GM19463 (cell line): ENCODE measurements around the gene TRIOBP.
"Not testable (repeated sequence)": the region's sequence is repeated elsewhere in the genome, so short reads cannot be mapped to it uniquely, and the experiment has no call there.

Experiments
- ATAC-seq: cut with Tn5 transposase; IDR thresholded peaks from one replicate; pipeline ENCODE4 v1.9.1; 2021; ENCODE audit warnings: mild to moderate bottlenecking, moderate library complexity; ENCODE audit not compliant: unreplicated experiment

The TRIOBP gene, protein sequence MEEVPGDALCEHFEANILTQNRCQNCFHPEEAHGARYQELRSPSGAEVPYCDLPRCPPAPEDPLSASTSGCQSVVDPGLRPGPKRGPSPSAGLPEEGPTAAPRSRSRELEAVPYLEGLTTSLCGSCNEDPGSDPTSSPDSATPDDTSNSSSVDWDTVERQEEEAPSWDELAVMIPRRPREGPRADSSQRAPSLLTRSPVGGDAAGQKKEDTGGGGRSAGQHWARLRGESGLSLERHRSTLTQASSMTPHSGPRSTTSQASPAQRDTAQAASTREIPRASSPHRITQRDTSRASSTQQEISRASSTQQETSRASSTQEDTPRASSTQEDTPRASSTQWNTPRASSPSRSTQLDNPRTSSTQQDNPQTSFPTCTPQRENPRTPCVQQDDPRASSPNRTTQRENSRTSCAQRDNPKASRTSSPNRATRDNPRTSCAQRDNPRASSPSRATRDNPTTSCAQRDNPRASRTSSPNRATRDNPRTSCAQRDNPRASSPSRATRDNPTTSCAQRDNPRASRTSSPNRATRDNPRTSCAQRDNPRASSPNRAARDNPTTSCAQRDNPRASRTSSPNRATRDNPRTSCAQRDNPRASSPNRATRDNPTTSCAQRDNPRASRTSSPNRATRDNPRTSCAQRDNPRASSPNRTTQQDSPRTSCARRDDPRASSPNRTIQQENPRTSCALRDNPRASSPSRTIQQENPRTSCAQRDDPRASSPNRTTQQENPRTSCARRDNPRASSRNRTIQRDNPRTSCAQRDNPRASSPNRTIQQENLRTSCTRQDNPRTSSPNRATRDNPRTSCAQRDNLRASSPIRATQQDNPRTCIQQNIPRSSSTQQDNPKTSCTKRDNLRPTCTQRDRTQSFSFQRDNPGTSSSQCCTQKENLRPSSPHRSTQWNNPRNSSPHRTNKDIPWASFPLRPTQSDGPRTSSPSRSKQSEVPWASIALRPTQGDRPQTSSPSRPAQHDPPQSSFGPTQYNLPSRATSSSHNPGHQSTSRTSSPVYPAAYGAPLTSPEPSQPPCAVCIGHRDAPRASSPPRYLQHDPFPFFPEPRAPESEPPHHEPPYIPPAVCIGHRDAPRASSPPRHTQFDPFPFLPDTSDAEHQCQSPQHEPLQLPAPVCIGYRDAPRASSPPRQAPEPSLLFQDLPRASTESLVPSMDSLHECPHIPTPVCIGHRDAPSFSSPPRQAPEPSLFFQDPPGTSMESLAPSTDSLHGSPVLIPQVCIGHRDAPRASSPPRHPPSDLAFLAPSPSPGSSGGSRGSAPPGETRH (N-terminal part only)

DNA sequence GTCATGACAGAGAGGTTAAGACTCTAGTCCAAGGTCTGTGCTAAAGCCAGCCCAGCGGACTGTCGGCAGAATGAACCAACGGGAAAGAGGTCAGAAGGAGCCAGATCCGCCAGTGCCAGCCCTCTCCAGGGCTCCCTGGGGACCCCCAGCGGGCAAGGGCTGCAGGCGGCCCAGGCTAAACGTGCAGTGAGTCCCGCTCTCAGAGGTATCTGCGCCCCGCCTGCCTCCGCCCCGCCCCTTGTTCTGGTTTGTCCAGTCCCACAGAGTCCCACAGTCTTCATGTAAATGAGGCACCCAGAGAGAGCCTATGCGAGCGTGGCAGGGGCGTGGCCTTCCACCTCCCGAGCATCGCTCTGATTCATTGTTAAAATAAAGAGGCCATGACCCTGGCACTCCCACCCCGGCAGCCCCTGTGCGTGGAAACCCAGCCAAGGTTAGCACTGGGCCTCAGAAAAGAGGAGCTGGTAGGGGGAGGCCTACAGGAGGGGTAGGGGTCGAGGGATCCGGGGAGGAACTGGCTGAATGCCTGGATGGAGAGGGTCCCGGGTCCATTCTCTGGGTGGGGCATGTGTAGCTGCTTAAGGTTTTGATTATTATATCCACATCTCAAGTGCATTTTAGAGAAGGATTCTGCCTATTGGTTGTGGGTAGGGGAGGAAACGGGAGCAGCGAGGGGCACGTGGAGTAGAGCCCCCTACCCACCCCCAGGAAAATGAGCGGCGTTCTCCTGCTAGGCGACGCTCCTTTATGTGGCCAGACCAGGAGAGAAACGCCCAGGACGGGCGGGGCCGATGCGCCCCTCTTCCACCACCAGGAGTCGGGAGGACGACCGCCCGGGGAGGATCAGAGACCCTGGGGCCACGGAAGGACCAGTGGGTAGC, at the start of gene TRIOBP:
TSS of gene TRIOBP (plus strand) at position 392 of the 881 bp plus-strand sequence. CDS start 4,318 bp downstream, outside the sequence.
- ATAC-seq: peak; percentile 98

DNA sequence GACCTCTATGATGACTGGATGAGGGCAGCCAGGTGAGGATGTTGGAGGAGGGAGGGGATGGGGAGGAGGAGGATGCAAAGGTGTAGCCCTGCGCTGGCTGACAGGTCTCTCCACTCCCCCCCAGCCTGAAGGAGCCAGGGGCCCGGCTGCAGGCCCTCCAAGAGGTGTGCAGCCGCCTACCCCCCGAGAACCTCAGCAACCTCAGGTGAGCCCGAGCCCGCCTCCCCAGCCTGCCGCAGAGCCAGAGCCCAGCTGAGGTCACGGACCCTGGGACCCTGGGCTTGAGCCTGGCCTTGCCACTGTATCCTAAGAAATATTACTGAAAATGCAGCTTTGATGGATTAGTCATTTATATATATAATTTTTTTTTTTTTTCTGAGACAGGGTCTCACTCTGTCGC, 49.5 kb upstream of the TRIOBP start:
- ATAC-seq: no peak

DNA sequence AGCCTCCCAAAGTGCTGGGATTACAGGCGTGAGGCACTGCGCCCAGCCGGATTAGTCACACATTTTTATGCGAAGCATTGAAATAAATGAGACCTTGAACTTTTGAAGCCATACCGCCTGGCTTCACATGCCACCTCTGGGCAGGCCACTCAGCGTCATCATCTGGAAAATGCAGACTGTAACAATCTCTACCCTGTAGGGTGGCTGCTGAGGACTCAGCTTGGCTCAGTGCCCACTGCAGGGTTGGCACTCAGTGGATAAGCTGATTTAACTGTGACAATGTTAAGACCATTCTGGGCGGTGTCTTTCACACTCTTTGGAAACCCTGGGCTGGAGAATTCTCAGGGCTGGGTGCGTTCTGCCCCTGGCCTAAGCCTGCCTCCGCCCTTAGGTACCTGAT, 48.9 kb upstream of the TRIOBP start:
- ATAC-seq: no peak

DNA sequence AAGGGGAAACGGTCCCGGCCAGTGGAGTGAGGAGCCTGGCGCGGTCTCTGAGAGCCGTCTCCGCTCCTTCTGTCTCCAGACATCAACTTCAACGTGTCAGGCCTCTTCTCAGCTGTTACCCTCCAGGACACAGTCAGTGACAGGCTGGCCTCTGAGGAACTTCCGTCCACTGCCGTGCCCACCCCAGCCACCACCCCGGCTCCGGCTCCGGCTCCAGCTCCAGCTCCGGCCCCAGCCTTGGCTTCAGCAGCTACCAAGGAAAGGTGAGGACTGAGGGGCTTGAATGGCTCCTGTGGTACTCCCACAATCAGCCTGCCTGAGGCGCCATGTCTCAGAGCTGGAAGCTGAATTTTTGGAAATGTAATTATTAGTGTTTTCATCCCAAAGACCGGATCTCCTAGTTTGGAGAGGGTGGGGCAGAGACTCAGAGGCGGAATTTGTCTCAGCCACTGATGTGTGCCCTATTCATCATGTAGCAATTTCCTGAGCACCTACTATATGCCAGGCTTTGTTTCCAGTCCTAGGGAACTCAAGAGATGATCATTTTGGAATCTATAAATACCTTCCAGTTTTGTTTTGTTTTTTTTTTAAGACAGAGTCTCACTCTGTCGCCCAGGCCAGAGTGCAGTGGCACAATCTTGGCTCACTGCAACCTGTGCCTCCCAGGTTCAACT, 46.2 kb upstream of the TRIOBP start:
- ATAC-seq: no peak

DNA sequence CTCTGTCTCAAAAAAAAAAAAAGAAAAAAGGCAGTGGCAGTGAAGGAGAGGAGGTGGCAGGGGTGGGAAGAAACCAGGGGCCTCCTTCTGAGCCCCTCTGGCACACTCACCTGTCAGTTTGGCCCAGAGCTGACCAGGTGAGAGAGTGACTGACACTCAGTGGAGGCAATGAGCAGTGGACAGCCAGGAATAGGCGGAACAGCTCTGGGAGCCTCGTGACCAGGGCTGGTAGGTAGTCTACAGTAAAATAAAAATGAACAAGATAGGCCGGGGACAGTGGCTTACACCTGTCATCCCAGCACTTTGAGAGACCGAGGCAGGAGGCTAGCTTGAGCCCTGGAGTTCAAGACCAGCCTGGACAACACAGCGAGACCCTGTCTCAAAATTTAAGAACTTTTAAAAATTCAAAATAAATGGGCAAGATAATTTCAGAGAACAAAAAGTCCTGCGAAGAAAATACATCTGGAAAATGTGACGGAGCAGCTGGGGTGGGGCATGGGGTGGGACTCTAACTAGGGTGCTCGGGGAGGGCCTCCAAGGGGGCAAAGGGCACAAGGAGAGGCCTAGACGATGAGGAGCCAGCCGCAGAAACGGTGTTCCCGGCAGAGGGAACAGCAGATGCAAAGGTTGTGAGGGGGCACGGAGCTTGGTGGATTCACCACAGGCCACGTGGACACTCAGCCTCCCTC, 42.1 kb upstream of the TRIOBP start:
- ATAC-seq: no peak

DNA sequence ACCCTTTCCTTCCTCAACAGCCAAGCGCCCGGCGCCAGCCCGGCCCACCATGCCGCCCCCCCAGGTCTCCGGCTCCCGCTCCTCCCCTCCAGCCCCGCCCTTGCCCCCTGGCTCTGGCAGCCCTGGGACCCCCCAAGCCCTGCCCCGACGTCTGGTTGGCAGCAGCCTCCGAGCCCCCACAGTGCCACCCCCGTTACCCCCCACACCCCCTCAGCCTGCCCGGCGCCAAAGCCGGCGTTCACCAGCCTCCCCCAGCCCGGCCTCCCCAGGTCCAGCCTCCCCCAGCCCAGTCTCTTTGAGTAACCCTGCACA, 41.6 kb upstream of the TRIOBP start:
- ATAC-seq: no peak

DNA sequence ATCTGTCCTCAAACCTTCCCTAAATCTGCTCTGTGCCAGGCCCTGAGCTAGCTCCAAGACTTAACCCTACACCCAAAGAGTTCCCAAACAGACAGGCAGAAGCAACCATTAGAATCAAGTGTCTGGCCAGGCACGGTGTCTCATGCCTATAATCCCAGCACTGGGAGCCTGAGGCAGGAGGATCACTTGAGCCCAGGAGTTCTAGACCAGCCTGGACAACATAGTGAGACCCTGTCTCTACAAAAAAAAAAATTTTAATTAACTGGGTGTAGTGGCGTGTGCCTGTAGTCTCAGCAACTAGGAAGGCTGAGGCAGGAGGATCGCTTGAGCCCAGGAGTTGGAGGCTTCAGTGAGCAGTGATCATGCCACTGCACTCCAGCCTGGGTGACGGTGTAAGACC, 40.3 kb upstream of the TRIOBP start:
- ATAC-seq: not testable (repeated sequence)

DNA sequence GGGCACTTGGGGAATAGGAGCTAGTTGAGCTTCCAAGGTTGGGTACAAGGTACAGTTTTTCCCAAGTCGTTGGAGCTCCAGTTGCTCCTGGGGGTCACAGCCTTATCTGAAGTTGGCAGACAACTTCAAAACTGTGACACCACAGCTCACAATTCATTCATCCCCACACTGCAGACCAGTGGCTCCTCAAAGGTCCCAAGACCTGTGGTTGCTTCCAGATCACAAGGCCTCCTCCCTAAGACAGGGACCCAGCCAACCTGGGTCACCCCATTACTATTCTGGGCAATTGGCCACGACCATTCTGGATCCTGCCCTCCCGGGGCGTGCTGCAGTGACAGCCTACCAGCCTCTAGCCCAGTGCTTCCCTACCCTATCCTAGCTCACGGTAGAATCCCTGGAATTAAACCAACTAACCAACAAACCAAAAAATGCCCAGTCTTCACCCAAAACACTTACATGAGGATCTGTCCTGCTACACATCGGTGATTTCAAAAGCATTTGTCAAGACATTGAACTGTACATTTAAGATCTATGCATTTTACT, 39.2 kb upstream of the TRIOBP start:
- no peak for ATAC-seq

DNA sequence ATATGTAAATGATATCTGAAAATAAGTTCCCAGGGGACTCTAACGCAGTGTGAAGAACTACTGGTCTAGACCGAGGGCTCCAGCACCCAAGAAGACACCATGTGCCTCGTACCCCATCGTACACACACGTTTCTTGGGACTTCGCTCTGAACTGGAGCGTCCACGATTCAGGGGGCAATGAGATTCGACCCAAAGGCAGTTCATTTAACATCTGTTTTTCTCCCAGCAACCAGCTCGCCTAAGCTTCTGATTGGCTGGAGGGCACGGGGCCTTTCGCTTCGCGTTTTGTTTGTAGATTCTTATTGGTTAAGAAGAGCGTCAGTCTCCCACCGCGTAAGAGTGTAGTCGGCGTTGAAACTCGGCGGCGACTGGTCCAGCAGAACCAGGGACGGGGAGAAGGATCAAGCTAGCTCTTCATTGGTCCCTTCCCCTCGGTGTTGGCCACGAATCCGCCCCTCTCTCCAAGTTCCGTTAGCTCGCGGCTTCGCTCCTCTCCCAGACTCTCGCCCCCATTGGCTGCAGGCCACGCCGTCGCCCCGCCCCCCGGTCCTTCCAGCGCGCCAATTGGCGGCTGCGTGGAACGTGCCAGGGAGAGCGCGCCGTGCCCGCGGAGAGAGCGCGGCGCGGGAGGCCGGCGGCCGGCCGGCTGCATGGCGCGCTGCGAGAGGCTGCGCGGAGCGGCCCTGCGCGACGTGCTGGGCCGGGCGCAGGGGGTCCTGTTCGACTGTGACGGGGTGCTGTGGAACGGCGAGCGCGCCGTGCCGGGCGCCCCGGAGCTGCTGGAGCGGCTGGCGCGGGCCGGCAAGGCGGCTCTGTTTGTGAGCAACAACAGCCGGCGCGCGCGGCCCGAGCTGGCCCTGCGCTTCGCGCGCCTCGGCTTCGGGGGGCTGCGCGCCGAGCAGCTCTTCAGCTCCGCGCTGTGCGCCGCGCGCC, 38.4 kb upstream of the TRIOBP start, which contains the start of gene PDXP:
TSS of gene PDXP (plus strand) at position 591 of the 933 bp plus-strand sequence. CDS start at position 651, 60 bp downstream.
- ATAC-seq: peak; percentile 88

DNA sequence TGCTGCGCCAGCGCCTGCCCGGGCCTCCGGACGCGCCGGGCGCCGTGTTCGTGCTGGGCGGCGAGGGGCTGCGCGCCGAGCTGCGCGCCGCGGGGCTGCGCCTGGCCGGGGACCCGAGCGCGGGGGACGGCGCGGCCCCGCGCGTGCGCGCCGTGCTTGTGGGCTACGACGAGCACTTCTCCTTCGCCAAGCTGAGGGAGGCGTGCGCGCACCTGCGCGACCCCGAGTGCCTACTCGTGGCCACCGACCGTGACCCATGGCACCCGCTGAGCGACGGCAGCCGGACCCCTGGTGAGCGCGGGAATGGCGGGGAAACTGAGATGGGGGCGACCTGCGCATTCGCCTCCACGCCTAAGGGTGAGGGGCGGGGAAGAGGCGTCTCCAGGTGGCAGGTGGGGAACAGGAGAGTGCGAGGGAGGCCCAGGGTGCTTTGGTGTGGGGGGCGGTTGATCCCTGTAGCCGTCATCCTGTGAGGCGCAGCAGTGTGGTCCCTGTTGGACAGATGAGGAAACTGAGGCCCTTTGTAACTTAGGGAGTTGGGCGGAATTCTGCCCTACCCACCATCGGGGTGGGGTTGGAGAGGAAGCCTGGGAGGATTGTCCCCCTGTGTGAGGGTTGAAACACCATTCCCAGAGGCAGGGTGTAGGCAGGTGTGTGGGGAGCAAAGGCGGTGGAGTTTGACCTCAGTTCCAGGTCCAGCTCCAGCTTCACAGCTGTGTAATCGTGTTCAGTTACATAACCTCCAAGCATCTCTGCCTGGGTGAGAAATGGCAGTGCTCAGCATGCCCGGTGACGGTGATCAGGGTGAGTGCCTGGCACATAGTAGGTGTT, 37.6 kb upstream of the TRIOBP start:
- ATAC-seq: peak; percentile 3

DNA sequence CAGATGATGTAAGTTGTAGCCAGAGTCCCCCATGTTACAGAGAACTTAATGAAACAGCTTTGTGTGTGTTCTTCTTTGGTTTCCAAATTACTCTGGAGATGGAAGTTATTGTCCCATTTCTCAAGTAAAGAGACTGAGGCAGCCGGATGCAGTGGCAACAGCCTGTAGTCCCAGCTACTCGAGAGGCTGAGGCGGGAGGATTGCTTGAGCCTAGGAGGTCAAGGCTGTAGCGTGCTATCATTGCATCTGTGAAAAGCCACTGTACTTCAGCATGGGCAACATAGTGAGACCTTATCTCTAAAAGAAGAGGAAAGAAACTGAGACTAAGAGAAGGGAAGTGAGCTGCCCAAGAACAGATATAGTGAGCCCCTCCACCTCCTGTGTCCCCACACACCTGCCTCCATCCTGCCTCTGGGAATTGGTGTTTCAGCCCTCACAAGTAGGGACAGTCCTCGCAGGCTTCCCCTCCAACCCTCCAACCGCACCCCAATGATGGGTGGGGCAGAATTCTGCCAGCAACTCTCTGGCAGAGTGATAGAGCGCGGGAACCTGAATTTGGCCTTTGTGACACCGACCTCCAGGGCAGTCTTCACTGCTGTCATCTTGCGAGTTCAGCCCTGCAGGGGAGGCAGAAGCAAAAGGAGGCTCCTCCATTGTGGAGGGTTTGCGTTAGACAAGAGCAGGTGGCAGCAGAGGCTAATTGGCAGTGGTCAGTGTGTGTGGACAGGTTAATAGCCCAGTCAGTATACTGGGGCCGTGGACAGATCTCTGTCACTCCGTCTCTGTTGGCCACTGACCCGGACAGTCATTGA, 36.7 kb upstream of the TRIOBP start:
- ATAC-seq: no peak

DNA sequence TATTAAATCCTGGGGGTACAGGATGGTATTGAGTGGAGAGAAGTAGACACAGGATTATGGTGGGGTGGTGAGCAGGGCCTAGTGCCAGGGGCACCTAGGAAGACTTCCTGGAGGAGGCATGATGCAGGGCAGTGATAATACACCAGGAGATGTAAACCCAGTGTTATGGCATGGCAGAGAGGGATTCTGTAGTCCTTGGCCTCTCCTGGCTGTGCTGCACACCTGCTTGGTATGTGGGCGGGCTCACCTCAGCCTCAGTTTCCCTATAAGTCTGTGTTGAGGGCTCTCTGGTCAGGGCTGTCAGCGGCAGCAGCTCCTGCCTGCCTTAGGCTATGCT, 36.2 kb upstream of the TRIOBP start:
- ATAC-seq: no peak

DNA sequence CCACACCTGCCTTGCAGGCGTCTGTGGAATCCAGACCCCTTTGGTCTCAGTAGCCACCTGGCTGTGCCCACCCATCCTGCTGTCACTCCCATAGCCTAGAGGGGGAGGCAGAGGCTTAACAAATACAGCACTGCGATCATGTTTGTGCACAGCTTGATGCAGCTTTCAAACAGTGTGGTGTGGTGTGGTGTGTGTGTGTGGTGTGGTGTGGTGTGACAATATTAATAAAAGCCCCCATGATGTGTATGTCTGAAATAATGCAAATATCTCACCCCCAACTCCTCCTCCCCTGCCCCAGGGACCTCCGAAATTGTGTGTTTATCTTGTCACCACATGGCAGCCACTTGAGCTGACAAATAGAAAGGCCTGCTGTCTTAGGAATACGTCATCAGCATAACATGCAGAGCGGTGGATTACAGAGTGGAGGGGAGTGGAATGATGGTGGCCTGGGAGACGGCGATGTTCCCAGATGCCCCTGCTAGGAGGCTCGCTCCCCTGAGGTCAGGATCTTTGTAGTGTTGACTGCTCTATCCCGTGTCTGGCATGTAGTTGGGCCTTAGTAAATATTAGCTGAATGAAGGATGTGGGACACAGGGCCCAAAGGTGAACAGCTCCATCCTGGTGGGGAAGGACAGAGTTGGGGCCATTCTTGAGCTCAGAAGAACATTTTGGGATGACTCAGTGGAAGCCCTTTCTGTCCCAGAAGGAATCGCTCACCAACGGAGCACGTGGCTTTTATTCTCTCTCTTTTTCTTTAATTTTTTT, 35.5 kb upstream of the TRIOBP start:
- no peak for ATAC-seq

DNA sequence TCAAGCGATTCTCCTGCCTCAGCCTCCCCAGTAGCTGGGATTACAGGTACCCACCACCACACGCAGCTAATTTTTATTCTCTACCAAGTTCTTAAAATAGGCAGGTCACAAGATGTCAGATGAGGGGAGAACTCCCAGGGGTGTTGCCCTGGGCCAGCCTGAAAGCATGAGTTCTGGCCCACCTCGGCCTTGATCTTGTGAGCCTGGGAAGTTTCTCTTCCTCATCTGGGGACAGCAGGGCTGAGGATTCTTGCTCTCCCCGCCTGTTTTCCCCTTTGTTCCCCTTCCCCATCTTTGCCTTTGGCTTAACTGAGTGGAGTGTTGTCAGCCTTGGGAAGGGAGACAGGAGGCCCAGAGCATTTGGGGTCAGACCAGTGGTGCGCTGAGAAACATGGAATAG, 34.8 kb upstream of the TRIOBP start:
- no peak for ATAC-seq

DNA sequence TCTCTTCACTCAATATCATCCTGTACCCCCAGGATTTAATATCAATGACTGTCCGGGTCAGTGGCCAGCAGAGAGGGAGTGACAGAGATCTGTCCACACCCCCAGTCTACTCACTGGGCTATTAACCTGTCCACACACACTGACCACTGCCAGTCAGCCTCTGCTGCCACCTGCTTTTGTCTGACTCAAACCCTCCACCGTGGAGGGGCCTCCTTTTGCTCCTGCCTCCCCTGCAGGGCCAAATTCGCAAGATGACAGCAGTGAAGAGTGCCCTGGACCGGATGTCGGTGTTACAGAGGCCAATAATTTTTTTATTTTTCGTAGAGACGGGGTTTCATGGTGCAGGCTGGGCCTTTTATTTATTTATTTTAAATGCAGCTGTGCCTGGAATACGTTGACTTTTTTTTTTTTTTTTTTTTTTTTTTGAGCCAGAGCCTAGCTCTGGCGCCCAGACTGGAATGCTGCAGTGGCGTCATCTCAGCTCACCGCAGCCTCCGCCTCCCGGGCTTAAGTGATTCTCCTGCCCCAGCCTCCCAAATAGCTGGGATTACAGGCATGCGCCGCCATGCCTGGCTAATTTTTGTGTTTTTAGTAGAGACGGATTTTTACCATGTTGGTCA, 33.2 kb upstream of the TRIOBP start:
- ATAC-seq: no peak
